NAMALWA (cell line): Measurements from ENCODE around the gene PIEZO1.

ENCODE experiments used
- DNase-seq: peaks from one replicate; pipeline ENCODE4 v3.0.0-alpha.2; 2015; ENCODE audit warnings: low spot score

Gene PIEZO1

DNA sequence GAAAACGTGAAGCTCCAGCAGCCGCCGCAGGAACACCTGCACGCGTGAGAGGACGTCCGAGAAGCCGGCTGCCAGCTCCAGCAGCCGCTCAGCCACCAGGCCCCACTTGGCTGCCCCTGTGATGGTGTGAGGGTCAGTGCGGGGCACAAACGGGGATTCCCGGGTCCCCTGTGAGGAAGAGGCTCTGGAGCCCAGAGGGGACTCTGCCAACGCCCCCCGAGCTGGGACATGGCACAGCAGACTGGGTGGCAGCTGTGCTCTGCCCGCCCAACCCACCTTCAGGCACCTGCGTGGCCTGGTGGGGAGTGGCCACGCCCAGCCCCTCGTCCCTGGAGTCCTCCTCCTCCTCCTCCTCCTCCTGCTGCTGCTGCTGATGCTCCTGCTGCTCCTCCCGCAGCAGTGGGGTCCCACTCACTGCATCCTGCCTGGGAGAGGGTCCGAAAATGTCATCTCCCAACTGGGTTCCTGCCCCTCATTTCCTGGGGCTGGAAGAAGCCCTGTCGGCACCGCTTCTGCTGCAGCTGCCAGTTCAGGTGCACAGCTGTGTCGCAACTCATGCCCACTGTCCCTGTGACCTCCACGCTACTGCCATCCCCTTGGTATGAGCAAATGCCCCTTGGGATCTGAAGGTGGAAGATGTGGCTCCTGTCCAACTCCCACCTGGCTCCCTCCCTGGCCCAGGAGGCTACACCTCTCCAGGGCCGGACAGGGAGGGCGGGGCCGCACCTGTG is 51.2 kb downstream of the PIEZO1 start:
- DNase-seq: no peak

DNA sequence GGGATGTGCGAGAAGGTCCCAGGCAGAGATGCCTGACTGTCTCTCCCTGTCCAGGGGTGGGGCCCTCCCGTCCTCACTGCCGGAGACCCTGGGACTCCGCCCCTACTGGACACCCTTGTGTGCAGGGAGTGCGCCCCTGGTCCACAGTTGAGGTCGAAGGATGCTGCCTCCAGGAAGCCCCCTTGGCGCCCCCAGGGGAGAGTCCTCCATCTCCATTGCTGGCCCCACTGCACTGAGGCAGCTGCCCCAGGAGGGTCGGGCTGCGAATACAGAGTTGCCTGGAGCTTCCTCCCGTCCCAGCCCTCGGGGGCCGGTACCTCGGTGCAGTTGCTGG is 52.1 kb downstream of the PIEZO1 start:
- DNase-seq: no peak

DNA sequence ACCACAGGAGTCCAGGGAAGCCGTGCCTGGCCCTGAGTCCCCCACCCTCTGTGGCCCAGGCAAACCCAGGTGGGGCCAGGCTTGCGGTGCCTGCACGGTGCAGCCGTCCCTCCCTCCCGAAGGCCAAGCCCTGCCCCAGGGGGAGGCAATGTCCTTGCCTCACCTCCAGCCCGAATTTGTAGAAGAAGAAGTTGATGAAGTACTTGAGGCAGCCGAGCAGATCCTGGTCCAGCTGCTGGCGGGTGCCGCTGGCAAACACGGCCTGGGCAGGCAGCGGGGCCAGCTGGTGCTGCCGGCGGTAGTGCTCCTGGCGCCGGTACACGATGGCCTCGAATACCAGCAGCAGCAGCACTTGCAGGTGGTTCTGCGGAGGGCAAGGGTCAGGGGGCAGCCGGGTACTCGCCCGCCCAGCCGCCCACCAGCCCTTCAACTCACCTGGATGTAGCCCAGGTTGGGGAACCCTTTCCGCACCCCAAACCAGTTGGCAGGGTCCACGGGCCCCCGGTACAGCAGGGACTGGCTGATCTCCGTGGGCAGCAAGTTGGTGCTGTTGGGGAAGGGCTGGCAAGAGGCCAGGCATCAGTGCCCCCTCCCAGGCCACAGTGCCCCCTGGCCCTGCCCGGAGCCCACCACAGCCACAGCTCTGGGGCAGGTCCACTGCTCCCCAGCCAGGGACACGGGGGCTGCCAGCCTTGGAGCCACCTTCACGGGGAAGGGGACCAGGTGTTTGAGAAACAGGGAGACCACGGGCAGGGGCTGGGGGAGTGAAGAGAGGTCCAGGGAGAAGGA is 52.7 kb downstream of the PIEZO1 start:
- peak; percentile 31 for DNase-seq

DNA sequence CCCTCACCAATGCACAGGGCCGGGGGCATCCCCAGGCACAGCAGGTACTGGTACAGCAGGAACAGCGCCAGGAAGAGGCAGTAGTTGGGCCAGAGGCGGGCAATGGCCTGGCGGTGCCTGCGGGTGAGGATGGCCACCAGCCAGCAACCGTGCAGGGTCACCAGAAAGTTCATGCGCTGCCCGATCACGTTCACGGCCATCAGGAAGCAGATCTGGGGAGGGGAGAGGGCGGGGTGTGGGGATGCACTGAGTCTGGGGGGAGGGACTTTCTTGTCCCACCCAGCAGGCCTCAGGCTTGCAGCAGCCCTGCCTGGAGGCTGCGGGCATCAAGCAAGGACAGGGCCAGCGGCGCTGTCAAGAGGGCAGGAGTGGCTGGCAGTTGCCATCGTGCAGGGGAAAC is 53.3 kb downstream of the PIEZO1 start:
- DNase-seq: no peak

DNA sequence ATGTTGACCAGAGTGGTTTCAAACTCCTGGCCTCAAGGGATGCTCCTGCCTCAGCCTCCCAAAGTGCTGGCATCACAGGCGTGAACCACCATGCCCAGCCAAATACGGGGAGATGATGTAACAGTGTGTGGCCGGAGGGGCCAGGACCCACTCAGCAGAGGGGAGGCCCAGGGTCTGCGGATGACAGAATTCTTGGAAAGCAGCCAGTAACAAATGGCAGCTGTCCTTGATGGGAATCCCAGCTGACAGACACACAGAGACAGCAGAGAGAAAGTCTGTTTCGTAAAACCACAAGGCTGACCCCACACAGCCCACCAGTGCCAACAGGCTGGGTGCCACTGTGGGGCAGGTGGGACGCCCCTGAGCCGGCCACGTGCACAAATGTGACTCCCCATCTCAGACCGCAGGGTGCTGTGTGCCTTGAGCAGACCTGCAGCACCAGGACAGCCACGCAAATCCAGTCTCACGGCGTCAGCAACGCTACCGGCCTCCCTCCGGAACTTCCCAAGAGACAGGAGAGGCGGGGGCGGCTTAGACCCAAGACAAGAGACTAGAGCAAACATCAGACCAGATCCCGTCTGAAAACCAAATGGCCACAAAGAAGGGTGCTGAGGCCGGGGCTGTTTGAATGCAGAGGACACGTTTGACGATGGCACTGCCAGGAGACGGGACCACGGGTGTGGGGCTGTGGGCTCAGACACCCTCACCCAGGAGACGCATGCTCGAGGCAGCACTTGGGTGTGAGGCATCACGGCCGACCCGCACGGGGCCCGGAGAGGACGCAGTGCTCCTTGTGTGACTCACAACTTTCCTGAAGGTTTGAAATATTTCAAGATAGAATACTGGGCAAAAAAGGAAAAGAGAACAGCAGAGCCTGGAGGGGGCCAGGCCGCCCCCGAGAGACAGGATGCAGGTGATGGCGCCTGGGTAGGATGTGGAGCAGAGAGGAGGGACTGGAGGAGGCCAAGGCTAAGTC is 54.1 kb downstream of the PIEZO1 start:
- no peak for DNase-seq

DNA sequence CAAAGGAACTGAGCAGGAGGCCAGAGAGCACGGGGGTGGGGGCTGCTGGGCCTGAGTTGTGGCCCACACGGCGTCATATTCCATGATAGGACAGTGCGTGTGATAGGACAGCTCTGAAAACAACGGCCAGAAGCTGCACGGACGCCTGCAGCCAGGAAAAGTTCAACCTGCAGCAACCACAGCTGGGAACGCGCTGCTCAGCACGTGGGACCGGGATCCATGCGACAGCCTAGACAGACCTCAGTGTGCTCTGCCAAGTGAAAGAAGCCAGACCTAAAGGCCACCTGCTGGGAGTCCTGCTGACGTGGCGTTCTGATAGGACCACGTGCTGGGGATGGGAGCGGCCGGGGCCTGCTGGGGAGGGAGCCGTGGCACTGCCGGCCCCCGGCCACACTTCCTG is 57.1 kb downstream of the PIEZO1 start:
- no peak for DNase-seq

DNA sequence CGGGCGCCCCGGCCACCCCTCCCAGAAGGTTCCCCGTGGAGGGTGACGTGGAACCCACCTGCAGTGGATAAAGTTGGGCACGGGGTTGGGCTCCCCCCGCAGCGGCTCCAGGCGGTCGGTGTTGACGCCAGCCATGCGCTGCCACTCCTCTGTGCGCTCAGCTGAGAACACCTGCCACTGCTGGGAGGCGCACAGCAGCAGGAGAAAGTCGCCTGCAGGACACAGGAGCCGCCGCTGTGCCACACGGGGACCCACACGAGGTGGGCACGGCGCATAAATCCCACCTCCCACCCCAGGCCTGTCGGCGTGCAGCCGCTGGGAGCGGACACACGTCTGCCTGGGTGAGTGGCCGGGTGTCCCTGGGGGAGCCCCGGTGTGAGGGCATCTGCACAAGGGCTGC is 58.0 kb downstream of the PIEZO1 start:
- no peak for DNase-seq

DNA sequence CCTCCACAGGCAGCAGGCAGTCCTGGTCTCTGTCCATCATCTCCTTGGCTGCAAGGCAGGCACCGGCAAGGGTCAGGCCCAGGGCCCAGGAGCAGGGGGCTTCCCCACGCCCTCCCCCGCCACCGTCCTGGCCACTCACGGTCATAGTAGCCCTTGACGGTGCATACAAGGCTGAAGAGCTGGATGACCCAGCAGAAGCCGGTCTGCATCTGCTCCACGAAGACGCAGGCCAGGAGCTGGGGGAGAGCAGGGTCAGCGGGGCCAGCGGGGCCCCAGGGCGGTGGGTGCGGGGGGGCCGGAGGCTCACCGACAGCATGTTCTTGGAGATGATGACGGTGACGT is 58.6 kb downstream of the PIEZO1 start:
- no peak for DNase-seq

DNA sequence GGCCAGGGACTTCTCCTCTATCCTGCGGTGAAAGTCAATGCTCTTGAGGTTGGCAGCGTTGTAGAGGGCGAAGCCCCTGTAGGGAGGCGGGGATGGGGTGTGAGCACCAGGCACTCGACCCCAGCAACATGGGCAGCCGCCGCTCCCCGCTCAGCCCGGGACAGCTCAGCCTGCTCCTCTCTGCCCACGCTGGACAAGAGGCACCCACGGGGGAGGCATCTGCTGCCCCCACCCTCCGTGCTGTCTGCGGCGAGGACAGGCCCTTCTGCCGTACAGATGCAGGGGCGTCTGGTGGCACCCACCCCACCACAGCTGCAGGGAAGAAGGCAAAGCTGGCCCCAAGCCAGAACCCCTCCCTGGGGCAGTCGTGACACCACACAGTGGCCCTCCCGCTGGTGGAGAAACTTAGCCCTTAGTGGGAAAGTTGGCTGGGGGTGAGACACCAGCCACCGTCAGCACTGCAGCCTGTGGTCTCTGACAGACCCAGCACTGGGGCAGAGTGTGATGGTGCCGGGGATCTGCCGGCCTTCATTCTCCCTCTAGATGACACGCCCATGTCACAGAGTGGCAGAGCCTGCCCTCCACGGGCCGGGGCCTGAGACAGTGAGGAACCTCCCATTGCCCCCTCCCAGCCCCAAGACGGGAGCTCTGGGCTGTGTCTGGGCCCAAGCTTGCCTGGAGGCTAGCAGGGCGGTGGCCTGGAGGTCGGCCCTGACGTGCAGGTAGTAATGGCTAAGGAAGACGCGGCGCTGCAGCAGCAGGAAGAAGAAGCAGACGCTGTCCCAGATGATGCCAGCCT is 59.2 kb downstream of the PIEZO1 start:
- DNase-seq: no peak

DNA sequence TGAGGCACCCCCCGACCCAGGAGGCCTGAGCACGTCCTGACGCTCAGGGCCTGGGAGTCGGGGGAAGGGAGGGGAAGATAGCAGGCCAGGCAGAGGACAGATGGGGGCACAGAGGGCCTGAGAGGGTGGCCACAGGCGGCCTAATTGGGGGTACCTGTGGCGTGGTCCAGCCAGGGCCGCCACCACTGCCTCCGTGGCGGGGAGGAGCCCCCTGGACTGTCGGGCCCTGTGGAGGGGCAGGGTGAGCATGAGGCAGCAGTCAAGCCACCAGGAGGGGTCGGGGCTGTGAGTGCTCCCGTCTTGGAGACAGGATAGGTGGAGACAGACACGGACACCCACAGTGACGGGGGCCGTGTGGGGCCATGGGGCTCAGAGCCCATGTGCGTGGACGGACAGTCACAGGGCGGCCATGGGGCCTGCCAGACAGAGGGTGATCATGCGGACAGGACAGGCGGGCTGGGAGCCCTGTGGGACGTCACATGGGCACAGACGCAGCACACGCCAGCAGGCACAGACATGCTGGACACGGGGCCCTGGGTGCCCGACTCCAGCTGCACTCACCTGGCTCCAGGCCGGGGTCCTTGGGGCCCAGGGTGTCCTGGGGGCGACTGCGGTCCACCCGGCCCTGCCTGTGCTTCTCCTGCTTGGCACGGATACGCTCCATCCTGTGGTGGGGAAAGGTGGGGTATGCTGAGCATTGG is 60.0 kb downstream of the PIEZO1 start:
- DNase-seq: no peak

DNA sequence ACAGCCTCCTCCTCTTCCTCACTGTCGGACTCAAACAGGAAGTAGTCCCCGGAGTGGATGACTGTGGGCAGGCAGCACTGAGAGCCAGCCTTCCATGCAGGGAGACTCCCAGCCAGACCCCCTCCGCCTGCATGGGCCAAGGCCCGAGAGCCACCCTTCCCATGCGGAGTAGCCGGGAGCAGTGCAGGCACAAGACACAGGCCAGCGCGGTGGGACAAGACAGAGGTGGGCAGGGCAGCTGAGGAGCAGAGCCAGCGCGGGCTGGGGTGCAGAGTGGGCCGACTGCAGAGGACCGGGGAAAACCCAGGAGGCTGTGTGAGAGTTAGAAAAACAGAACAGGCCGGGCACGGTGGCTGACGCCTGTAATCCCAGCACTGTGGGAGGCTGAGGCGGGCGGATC is 61.1 kb downstream of the PIEZO1 start:
- no peak for DNase-seq

DNA sequence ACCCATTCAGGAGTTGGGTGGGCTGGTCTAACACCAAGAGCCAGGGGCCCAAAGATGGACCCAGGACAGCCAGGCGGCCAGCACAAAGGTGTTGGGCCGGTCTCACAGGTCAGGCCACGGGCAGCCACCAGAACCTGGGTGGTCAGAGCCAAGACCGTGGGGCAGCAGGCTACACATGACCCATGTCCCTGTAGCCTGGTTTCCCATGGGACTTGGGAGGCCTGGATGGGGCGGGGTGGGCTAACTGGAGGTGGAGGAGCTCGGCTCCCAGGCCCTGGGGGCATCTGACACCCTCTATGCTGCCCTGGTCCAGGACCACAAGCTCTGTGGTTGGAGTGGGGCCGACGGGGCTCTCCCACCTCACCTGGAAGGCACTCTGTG is 61.5 kb downstream of the PIEZO1 start:
- no peak for DNase-seq

DNA sequence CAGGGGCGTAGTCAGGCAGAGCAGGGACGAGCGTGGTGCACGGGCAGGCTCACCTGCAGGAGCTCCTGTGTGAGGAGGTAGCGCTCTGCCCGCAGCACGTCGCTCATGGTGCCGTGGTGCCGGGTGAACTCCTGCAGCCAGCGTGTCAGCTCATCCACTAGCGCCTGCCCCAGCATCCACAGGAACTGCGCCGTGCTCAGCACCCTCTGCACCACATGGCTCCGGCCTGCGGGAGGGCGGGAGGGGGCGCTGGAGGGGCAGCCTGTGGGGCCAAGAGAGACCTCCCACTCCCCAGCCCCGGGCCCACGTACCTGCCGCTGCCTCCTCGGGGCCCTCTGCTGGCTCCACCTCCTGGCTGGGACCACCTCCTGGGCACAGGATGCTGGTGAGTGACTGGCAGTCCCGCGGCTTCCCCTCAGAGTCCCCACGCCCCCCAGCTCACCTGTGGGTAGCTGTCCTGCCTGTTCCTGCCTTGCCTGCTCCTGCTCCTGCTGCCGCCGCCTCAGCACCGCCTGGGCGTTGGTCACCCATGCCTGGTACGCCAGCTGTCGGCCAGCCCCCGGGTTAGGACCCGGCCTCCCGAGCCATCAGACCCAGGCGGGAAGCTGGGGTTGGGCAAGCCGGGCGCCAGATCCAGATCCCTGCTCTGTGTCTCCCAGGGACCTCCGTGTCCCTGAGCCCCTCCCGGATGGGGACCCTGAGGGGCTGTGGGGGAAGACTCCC is 62.1 kb downstream of the PIEZO1 start:
- DNase-seq: no peak

DNA sequence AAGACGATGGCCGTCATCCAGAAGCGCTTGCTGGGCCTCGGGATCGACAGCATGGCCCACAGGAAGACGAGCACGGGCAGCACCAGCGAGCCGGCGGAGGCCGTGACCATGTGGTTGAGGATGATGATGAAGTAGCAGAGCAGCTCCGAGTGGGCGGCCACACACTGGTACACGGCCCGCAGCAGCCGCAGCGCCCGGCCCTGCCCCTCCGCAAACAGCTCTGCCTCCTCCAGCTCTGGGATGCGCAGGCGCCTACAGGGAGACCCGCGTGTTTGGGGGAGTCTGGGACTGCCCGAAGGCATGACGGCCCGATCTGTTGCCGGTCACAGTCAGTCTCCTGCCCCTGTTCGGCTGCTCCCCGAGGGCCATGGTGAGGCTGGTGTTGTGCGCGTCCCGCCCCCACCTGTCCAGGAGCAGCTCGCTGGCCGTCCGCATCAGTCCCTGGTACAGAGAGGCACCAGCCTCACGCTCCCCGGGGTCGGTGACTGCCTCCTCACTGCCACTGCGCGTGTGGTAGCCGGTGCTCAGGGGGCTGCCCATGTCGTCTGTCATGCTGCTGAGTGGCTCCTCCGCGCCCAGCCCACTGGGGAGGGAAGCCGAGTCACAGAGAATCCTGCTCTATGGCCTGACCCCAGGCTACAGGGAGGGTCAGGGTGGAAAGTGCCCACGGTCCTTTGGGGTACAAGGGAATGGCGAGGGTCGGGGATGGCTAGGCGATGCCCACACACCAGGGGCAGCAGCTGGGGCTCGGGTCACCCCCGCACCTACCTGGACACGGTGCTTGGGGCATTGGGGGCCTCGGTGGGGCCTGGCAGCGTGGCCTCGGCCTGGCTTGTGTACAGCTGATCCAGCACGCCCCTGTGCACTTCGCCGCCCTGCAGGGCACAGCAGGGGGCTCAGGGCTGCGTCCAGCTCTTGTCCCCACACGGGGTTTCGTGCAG is 62.9 kb downstream of the PIEZO1 start:
- DNase-seq: no peak

DNA sequence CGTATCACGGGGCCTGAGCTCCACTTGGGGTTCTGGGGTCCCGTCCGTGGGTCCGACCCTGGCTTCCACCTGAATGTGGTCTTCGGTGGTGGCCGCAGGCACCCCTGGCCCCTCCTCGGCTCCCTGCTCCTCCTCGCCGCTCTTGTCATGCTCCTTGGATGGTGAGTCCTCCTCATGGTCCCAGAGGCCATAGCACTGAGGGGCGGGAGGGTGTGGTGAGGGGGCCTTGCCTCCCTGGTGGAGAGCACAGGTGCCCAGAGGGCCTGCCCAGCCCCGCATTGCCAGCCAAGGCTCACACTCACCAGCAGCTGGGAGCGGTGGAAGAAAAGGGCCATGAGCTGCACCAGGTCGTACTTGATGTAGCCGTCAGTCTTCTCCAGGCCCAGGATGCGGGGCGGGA is 63.8 kb downstream of the PIEZO1 start:
- no peak for DNase-seq

DNA sequence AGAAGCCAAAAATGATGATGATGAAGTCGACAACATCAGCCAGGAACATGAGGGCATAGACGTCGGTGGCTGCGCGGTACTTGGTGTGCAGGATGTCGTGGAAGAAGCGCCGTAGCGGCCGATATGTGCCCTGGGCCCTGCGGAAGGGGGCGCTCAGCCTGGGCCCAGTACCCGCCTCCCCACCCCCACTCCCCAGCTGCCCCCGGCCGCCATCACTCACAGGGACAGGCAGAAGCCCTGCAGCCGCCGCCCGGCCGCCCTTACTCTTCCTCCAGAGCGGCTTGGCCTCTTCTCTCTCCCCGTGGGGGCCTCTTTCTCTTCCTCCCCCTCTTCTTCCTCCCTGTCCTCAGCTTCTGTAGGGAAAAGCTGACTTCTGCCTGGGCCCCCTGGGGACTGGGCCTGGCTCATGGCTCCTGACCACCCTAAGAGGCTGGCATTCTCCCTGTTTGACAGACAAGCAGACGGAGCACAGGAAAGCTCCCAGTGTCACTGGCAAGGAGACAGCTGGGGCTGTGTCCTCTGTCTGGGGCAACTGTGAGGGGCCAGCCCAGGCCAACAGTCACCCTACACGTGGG is 64.5 kb downstream of the PIEZO1 start:
- DNase-seq: no peak

DNA sequence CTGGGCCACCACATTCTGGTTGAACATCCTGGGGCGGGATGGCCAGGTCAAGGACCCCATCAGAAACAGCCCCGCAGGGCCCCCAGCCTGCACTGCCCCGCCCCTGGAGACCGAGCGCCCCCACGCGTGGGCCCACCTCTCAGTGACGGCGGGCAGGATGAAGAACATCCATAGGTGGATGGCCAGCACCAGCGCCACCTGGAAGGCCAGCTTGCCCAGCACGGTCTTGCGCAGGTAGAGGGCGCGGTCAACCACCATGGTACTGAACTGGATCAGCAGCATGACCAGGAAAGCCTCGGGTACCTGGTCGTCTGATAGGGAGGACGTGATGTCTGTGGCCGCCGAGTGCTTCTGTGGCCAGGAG is 65.1 kb downstream of the PIEZO1 start:
- no peak for DNase-seq

DNA sequence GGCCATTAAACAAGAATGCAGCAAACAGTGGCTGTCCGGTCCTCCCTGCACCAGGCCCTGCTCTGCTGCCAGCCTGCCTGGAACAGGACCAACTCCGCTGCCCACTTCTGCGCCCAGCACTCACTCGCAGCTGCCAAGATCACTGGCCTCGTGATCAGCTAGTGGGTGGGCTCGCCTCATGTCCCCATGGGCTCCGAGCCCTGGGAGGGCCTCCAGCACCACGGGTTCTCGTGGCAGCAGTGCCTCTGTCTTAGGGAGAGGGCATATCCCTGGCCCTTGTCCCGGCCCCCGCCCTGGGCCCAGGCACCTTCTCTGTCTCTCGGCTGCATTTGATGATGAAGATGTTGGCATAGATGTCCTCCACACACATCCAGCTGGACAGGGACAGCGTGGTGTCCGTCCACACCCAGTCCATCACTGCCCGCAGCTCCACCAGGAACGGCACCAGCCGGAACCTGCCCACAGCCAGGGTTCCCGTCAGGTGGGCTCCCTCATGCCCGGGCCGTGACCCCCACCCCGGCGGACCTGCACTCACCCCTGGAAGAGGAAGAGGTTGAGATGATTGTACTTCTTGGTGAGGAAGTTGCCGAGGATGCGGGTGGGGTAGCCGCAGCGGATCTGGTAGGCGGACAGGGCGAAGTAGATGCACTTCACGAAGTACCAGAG is 65.6 kb downstream of the PIEZO1 start:
- no peak for DNase-seq

DNA sequence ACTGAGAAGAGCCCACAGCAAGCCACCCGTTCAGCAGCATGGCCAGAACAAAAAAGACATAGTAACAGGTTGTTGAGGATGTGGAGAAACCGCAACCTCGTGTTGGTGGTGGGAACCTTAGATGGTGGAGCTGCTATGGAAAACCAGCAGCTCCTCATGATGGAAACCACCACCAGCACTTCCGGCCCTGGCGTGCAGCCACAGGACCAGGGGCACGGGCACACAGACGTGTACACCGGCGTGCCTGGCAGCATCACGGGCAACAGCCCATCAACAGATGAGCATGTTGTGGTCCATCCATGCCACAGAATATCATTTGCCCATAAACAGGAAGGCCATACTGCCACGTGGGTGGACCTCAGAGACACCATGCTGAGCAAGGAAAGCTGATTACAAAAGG is 66.8 kb downstream of the PIEZO1 start:
- DNase-seq: no peak
